GM19467 (cell line): ENCODE measurements around the gene ADGRG3.

Source experiments
- ATAC-seq: cut with Tn5 transposase; IDR thresholded peaks from one replicate; pipeline ENCODE4 v1.9.1; 2021; ENCODE audit warnings: mild to moderate bottlenecking, moderate library complexity; ENCODE audit not compliant: unreplicated experiment

The ADGRG3 gene

DNA sequence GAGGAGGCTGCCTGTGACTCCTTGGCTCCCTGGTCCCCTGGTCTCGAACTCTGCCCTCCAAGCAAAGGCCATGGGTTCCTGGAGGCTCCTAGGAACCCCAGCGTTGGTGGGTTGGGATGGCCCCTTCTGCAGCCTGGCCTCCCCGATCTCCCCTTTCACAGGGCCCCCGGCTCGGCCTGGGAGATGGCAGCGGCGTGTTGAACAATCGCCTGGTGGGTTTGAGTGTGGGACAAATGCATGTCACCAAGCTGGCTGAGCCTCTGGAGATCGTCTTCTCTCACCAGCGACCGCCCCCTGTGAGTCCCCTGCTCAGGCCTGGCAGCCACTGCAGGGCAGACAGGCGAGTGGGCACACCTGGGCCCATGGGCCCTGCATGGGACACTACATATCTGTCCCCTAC, 10.9 kb downstream of the ADGRG3 start:
- no peak for ATAC-seq

DNA sequence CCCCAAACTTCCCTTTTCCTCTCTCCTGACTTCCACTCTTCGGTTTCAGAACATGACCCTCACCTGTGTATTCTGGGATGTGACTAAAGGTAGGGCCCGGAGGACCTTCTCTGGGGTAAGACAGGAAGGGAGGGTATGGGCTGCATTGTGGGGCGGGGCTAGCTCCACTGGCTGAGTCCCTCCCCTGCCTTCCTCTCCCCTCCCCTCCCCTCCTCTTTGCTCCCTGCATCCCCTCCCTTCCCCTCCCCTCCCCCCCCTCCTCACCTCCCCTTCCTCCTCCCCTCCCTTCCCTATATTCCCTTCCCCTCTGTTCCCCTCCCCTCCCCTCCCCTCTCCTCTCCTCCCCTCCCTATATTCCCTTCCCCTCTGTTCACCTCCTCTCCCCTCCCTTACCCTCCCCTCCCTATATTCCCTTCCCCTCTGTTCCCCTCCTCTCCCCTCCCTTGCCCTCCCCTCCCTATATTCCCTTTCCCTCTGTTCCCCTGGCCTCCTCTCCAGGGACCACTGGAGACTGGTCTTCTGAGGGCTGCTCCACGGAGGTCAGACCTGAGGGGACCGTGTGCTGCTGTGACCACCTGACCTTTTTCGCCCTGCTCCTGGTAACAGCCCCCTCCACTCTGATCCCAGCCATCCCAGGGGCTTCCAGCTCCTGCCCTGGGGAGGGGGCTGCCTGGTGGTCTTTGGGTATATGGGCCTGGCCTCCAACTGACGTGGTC, 11.8 kb downstream of the ADGRG3 start:
- no peak for ATAC-seq

DNA sequence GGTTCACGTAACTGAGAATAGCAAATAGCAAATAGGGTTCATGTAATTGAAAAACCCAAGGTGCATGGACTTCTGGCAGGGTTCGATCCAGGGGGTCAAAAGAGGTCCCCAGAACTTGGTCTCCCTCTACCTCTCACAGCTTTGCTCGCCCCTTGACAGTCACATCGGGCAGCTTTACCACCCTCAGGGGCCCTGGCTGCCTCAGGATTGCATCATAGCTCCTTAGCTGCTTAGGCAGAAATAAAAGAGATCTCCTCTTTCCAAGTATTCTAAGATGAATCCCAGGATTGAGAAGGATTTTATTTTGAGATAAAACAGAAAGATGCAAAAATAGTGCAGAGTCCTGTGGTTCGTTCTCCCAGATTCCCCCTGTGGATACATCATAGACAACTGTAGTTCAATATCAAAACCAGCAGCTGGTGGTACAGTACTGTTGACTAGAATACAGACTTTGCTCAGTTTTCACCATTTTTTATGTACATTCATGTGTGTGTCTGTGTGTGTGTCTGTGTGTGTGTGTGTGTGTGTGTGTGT, 12.8 kb downstream of the ADGRG3 start:
- ATAC-seq = no peak

DNA sequence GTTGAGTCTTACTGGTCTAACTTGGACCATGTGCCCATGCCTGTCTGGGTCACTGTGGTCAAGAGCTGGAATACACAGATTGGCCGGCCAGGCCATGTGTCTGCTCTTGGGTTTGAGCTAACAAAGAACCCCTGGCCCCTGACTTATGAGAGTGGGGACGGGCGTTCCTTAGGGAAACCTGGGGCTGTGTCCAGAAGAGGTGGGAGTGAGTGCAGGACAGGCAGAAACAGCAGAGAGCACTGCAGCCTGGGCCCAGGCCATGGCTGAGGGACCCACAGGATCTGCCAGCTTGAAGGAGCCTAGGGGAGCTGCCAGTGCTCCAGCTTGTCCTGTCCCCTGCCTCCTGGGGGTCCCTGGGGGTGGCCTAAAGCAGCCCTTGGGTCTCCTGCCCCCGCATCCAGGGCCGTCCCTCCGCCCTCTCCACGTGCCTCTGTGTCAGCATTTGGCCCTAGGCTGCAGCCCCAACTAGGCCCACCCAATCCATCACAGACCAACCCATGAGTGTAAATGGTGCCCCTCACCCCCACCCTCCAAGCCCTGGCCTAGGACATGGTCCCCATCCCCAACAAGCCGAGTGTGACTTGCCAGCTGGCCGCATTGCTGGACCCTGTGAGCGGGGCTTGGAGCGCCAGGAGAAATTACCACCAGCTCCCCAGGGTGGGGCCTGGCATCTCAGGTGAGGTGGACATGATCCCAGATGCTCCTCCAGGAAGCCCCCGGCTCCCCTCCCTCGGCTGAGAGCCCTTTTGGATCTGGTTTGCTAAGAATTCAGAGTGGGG, 14.0 kb downstream of the ADGRG3 start:
- no peak for ATAC-seq

DNA sequence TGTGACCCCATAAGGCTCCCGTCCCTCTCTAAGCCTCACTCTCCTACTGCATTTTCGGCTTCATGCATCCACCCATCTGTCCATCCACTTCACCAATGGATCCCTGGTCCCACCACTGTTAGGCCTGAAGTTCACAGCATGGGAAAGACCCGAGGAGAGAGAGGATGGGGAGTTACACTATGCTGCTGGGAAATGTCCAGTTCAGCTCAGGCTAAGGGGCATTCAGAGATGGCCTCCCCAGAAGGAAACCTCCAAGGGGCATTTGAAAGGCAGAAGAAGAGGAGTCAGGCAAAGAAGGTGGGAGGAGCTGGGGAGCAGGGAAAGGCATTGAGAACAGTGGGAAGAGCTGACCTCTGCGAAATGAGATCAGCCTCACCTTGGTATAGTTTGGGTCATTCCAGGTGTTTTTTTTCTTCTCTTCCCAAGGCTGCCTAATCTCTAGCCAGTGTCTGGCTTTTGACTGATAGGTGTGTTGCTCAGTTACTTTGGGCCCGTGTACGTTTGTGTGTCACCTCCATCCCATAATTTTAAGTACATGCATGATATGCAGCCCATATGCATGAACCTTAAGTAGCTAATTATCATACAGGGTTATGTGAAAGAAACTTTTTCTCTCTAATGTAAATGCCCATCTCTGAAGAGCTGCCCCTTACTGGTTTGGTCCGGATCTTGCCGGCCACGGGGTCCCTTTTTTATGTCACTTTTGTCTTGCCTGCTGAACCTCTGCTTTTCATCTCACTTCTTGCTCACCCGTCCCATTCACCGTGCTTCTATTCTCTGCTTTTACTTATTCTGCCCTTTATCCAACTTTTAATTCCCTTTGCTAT, 14.9 kb downstream of the ADGRG3 start:
- no peak for ATAC-seq

DNA sequence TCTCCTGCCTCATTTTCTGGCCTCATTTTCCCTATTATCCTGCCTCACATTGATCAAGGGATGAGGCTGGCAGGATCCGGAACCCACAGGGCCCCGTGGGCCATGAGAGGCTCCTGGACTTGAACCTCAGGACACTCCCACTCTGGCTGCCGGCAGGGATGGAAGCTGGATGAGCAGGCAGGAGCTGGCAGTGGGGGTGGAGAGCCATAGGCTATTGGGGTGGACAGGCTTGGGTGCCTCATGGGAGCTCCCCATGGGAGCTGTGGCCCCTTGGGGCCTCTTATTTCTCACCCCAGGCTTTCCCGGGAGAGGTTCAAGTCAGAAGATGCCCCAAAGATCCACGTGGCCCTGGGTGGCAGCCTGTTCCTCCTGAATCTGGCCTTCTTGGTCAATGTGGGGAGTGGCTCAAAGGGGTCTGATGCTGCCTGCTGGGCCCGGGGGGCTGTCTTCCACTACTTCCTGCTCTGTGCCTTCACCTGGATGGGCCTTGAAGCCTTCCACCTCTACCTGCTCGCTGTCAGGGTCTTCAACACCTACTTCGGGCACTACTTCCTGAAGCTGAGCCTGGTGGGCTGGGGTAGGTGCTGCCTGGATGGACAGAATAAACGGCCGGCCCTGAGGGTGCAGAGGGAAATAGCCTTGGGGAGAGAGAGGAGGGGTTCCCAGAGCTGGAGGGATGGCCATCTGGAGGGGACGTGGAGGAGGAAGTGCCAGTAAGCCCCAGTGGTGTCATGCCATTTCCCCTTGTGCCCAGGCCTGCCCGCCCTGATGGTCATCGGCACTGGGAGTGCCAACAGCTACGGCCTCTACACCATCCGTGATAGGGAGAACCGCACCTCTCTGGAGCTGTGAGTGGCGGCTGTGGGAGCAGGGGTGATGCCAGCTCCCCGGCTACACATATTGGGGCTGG, 15.8 kb downstream of the ADGRG3 start:
- ATAC-seq = no peak

DNA sequence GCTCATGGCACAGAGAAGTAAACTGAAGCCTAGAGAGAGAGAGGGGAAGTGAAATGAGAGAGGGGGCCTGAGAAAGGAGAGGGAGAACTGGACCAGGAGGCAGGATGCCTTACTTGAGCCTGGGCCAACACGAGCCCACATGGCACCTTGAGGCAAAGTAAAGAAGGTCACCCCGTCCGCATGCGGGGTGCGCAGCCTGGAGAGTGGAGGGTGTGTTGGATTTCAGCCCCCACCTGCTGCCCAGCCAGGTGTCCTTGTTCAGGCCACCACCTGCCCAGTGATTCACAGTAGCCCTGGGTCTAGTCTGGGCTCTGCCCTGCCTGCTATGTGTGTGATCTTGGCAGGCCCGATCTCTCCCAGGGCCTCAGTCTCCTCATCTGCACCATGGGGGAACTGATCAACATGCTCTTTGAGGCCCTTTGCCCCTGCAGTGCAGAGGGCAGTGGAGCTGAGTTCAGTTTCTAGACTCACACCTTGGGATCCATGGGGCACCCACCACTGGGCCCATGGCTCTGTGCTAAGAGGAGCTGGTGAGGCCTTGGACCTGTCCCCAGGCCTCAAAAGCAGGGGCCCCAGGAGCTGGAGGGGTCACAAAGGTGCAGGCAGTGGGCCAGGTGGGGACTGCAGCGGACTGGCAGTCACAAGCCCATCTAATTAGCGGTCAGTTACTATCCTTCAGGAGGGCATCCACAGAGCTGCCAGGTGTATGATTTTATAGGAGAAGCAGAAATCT, 16.7 kb downstream of the ADGRG3 start:
- no peak for ATAC-seq

DNA sequence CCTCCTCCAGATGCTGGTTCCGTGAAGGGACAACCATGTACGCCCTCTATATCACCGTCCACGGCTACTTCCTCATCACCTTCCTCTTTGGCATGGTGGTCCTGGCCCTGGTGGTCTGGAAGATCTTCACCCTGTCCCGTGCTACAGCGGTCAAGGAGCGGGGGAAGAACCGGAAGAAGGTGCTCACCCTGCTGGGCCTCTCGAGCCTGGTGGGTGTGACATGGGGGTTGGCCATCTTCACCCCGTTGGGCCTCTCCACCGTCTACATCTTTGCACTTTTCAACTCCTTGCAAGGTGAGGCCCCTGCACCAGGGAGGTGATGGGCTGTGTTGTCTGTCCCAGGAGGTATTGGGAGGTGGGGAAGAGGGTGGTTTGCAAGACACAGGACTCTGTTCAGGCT, 17.5 kb downstream of the ADGRG3 start:
- ATAC-seq = no peak

DNA sequence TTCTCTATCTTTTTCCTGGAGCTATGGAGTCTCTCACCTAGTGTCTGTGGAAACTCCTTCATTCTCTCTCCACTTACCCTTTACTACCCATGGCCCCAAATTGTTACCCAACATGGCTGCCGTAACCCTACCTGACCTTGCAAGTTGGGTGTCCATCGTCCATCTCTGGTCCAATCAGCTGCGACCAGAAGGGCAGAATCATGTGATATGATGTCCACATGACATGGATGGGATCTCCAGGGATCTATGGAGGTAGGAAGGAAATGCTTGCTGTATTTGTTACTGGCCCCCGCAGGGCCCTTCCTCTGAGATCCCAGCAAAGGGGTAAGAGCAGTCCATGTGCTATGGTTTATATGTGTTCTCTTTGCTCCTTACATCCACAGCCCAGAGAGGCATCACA, 18.5 kb downstream of the ADGRG3 start:
- ATAC-seq = no peak

DNA sequence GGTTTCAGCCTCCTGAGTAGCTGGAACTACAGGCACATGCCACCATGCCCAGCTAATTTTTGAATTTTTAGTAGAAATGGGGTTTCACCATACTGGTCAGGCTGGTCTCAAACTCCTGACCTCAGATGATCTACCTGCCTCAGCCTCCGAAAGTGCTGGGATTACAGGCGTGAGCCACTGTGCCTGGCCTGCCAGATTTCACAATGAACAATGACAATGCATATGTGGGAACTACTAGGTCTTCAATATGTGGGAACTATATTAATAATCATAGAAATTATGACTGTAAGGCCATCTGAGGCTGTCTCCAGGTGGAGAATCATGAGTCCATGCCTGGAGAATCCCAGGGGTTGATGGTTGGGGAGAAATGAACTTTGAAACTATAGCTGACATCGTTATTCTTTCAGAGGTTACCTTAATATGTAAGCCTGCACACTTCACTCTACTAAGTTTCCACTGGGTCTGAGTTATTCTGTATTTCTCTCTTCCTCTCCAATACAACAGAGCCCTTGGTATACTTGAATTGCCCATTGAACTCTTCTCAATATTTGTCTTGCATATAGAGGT, 19.3 kb downstream of the ADGRG3 start:
- no peak for ATAC-seq

DNA sequence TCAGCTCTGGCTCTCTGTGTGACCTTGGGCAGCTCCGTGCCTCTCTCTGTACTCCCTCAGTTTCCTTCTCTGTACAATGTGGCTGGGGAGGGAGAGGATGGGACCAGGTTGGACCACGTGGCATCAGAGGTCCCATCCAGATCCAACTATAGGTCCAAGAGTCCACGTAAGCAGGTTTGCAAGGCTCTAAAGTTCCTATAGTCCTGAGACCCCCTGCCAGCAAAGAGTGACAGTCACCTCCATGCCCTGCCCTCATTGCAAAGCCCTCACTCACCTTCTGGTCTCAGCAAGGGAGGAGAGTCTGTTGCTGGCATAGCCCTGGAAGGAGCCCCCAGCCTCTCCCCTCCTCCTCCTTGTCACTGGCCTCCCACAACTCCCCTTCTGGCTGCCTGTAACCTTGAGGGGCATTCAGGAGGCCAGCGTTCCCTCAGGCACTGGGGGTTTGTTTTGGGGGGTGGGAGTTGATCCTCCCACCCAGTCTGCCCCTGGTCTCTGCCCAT, 20.4 kb downstream of the ADGRG3 start:
- ATAC-seq = no peak

DNA sequence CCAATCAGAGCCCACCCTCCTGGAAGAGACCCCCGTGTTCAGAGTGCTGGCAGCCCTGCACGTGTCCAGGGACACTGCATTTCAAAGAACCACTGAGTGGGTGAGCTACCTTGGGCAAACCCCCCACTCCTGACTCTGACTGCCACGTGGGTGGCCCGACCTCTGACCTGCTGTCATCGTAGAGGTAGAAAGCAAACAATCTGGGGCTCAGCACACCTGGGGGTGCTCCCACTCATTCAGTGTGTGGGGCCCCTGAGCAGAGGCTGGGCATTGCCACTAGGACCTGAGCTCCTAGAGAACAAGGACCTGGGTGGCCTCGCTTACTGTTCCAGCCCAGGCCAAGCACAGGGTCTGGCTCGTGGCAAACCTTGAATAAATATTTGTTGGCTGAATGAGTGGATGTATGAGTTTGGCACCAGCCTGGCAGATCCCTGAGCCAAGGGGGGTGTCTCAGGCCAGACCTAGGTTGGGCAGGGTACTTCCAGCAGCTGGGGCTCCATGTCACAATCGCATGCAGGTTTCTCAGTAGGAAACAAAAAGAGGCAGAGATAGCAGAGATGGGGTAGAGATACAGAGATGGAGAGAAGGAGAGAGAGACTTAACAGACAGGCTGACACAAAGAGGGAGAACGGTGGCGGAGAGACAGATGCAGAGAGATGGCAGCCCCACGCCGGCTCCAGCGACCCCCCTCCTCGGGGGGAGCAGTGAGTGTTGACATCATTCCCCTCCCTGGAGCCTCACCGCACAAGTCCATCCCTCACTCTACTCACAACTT, 21.1 kb downstream of the ADGRG3 start:
- ATAC-seq = no peak

DNA sequence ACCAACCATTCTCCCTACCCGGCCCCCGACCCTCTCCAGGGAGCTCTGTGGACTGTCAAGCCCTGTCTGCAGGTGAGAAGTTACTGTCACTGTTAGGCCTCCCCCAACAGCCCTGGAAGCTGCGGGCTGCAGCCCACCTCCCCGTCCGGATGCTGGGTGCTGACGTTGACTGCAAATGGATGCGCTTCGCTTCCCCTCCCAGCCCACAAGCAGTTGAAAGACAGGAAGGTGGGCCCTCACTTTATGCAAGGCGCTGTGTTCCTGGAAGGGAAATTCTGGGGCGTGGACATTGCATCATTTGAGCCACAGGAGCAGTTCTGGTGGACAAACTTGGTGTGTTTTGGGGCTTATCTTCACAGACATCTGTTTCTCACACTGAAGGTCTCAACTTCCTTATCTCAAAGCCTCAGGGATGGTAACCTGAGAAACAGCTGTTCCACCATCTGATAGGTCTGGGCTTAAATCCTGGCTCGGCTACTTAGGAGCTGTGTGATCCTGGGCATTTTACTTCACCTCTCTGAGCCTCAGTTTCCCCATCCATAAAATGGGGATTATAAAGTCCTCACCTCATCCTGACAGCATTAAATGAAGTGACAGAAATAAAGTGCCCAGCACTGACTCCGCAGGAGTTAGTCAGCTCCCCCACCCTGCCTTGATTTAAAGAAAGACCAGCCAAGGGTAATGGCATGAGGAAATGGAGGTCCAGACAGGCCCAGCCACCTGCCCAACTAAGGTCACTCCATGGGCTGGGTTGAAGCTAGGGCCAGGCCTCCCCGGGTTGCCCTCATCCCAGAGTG, 21.9 kb downstream of the ADGRG3 start:
- no peak for ATAC-seq

DNA sequence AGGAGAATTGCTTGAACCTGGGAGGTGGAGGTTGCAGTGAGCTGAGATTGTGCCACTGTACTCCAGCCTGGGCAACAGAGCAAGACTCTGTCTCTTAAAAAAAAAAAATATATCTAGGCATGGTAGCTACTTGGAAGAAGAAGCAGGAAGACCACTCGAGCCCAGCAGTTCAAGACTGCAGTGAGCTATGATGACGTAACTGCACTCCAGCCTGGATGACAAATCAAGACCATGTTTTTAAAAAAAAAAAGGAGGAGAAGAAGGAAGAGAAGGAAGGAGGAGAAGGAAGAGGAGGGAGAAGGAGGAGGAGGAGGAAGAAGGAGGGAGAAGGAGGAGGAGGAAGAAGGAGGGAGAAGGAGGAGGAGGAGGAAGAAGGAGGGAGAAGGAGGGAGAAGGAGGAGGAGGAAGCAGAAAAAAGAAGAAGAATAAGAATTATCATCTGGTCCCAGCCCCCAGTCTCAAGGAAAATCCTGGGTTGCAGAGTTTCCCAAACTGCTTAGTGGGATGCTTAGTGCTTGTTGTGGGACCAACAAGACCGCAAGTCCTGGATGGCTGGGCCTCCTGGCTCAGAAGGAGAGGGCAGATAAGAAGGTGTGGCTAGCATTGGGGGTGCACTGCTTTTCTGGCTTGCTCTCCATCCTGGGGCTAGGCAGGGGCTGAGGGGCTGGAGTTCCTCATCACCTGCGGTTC, 22.8 kb downstream of the ADGRG3 start:
- no peak for ATAC-seq

DNA sequence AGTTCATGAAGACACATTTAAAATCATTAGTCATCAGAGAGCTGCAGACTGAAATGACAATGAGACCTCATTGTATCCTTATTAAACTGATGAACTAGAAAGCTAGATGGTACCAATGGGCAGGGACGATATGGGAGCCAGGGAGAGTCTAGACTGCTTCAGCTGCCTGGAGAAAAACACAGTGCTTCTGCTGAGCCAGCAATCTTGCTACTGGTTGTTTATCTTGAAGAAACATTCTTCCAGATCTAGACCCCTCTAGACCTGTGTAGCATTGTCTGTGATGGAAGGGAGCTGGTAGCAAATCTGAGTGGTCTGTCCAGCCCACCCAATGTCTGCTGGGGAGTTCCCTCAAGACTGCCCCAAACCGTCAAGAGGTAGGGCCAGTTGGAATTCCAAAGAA, 24.5 kb downstream of the ADGRG3 start:
- no peak for ATAC-seq

DNA sequence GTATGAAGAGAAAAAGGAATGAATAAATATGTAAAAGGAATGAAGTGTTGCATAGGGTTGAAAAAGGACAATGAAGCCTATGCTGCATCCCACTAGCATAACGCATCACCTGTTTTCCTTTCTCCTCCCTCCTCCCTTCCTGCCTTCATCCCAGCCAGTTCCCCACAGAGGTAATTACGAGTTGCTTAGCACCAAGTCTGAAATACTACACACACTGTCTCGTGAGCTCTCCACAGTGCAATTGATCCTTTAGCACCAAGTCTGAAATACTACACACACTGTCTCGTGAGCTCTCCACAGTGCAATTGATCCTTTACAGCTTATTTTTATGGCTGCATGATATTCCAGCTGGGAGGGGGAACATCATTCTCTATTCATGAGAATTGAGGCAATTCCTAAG, 25.4 kb downstream of the ADGRG3 start:
- ATAC-seq = no peak

DNA sequence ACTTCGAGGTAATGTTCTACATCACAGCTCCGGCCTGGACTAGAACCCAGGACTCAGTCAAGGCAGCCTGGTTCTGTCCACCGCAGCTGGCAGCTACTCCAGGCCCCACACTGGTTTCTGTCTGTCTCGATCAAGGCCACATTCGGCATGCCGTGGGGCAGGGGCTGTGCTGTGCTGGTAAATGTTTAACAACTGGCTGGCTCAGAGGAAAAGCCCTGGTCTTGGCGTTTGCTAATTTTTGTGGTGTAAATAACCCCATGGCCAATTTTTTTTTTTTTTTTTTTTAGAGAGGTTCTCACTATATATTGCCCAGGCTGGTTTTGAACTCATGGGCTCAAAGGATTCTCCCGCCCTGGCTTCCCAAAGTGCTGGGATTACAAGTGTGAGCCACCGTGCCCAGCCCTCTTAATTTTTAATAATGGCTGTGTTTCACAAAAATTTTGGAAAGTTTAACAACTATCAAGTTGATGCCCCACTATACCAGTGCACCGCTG, 26.2 kb downstream of the ADGRG3 start:
- no peak for ATAC-seq
